Endothelial cell of umbilical vein (primary cell): ENCODE data around the gene PLB1. TPM values are rescaled to one million over a fixed set of nuclear protein-coding genes. Genes with fewer than 3 reads are reported as not detected.

Experiments used
- BruUV-seq: library from RNA; stranded (reverse); fragments of 400-500 nt; replicated peaks from 2 replicates; lab custom pipeline; 2021; lab: Mats Ljungman, UMichigan
- CTCF ChIA-PET: fragments of 300-600, 350-600 bp; sonication (Branson Sonifier 250); formaldehyde crosslinking; loops from one replicate; lab custom pipeline; 2021; ENCODE audit warnings: antibody characterized with exemption, inconsistent platforms; lab: Charles Lee
- POLR2A ChIA-PET: fragments of 300-600, 350-600 bp; sonication (Branson Sonifier 250); formaldehyde crosslinking; loops from one replicate; lab custom pipeline; 2021; ENCODE audit warnings: antibody characterized with exemption, inconsistent platforms; lab: Charles Lee
- DNase-seq: peaks from one replicate; pipeline ENCODE4 v3.0.0-alpha.2; 2011; ENCODE audit warnings: low read depth, low spot score
- FAIRE-seq: peaks from 2 replicates; lab custom pipeline; 2011; peaks lifted over from hg19 to GRCh38; lab: Jason Lieb, UNC
- H2AFZ ChIP-seq: 2 replicates; pipeline ENCODE4 v1.6.0; 2012; ENCODE audit warnings: low read depth, low read length, control low read depth, inconsistent platforms
- H3K27ac ChIP-seq: 2 replicates; pipeline ENCODE4 v1.5.1; 2011; ENCODE audit warnings: low read depth, mild to moderate bottlenecking, control low read depth, low read length, moderate library complexity; ENCODE audit not compliant: insufficient read depth
- H3K27me3 ChIP-seq, 2 experiments: 2 replicates each; pipeline versions ENCODE4 v1.6.0 to v1.6.1; 2011; ENCODE audit warnings: low read length in 2 of 2, mixed read lengths in 1 of 2; ENCODE audit not compliant: control insufficient read depth in 2 of 2, insufficient read depth in 2 of 2
- H3K36me3 ChIP-seq, 2 experiments: 2 replicates in 1 of 2; 3 replicates in 1 of 2; pipeline ENCODE4 v1.5.1; 2011; ENCODE audit warnings: low read length in 2 of 2, mild to moderate bottlenecking in 1 of 2, moderate library complexity in 1 of 2; ENCODE audit not compliant: control insufficient read depth in 2 of 2, insufficient read depth in 2 of 2; ENCODE audit errors: extremely low read depth in 1 of 2
- H3K4me1 ChIP-seq: 3 replicates; pipeline ENCODE4 v1.5.1; 2011; ENCODE audit warnings: mild to moderate bottlenecking, low read length; ENCODE audit not compliant: control insufficient read depth, insufficient read depth; ENCODE audit errors: extremely low read depth
- H3K4me2 ChIP-seq: 2 replicates; pipeline ENCODE4 v1.6.1; 2011; ENCODE audit warnings: low read length, control low read depth, mixed read lengths; ENCODE audit not compliant: insufficient read depth
- H3K4me3 ChIP-seq, 3 experiments: fragments of 200-600 bp in 1 of 3; sonication (generic), shearing (Covaris generic) in 1 of 3; replicated peaks in 1 of 3; 2 replicates each; pipeline ENCODE4 v1.5.1; 2011 to 2016; ENCODE audit warnings: control low read depth in 3 of 3, low read length in 3 of 3, mild to moderate bottlenecking in 2 of 3, inconsistent platforms in 1 of 3, low read depth in 1 of 3, moderate library complexity in 1 of 3; ENCODE audit not compliant: insufficient read depth in 1 of 3
- H3K79me2 ChIP-seq: 2 replicates; pipeline ENCODE4 v1.6.0; 2012; ENCODE audit warnings: low read length, inconsistent platforms; ENCODE audit not compliant: control insufficient read depth, insufficient read depth
- H3K9ac ChIP-seq: replicated peaks from 2 replicates; pipeline ENCODE3; 2011; ENCODE audit warnings: low read length, control low read depth; ENCODE audit not compliant: insufficient read depth; ENCODE audit errors: extremely low read depth
- H3K9me1 ChIP-seq: replicated peaks from 3 replicates; pipeline ENCODE4 v1.6.0; 2011; ENCODE audit warnings: mild to moderate bottlenecking, low read length; ENCODE audit not compliant: control insufficient read depth, insufficient read depth; ENCODE audit errors: extremely low read depth
- H3K9me3 ChIP-seq: replicated peaks from 2 replicates; pipeline ENCODE4 v1.5.1; 2012; ENCODE audit warnings: low read length, inconsistent platforms; ENCODE audit not compliant: control insufficient read depth, insufficient read depth
- H4K20me1 ChIP-seq: replicated peaks from 2 replicates; pipeline ENCODE3; 2011; ENCODE audit warnings: mild to moderate bottlenecking, low read length; ENCODE audit not compliant: control insufficient read depth, insufficient read depth; ENCODE audit errors: extremely low read depth
- EZH2 ChIP-seq: IDR thresholded peaks from 2 replicates; pipeline ENCODE4 v1.6.1; 2012; ENCODE audit warnings: borderline replicate concordance, low read depth, mild to moderate bottlenecking, moderate library complexity, low read length, inconsistent platforms; ENCODE audit not compliant: severe bottlenecking
- FOS ChIP-seq: IDR thresholded peaks from 2 replicates; pipeline ENCODE4 v1.6.1; 2011; ENCODE audit warnings: mild to moderate bottlenecking, low read length, moderate library complexity, borderline replicate concordance; ENCODE audit not compliant: insufficient read depth
- GATA2 ChIP-seq: IDR thresholded peaks from 2 replicates; pipeline ENCODE4 v1.7.0; 2011; ENCODE audit warnings: low read depth, mild to moderate bottlenecking, moderate library complexity, mixed read lengths, low read length; ENCODE audit not compliant: insufficient read length, insufficient read depth
- JUN ChIP-seq: IDR thresholded peaks from 2 replicates; pipeline ENCODE4 v1.6.1; 2011; ENCODE audit warnings: borderline replicate concordance, low read depth; ENCODE audit not compliant: insufficient read length, insufficient read depth
- MAX ChIP-seq: IDR thresholded peaks from 2 replicates; pipeline ENCODE4 v1.6.1; 2011; ENCODE audit not compliant: insufficient read depth, insufficient read length
- MYC ChIP-seq: IDR thresholded peaks from one replicate; pipeline ENCODE4 v1.6.1; 2011; ENCODE audit warnings: mild to moderate bottlenecking, low read depth, low read length
- POLR2A ChIP-seq: IDR thresholded peaks from 2 replicates; pipeline ENCODE4 v1.6.1; 2012; ENCODE audit warnings: low read depth, mild to moderate bottlenecking, control low read depth, low read length
- POLR2AphosphoS5 ChIP-seq: IDR thresholded peaks from 2 replicates; pipeline ENCODE4 v1.6.1; 2012; ENCODE audit warnings: low read depth, mild to moderate bottlenecking, control low read depth, low read length, moderate library complexity; ENCODE audit not compliant: insufficient read depth
- dilution Hi-C: fragments of 300-500 bp; cut with MboI; formaldehyde crosslinking; loops from one replicate; pipeline ENCODE4 v1.15.0; 2019; ENCODE audit warnings: low sequenced_read_pairs; ENCODE audit not compliant: extremely low pct_ligation_motif_present
- intact Hi-C: fragments of 100-400 bp; cut with micrococcal nuclease; formaldehyde crosslinking; loops from one replicate; pipeline ENCODE4 v1.10.0; 2022
- polyA plus RNA-seq, 4 experiments: library from polyadenylated mRNA; depleted of rRNA in 3 of 4; stranded (reverse) in 3 of 4; unstranded in 1 of 4; fragments of >200 nt; gene quantifications; 2 replicates each; pipeline versions ENCODE4 v1.2.1 to v1.2.3, GENCODE V29; 2011 to 2012; ENCODE audit warnings: missing spikeins in 1 of 4
- total RNA-seq: library from RNA; stranded (reverse); gene quantifications from 2 replicates; pipeline ENCODE4 v1.2.3, GENCODE V29; 2021
- TF ChIP-seq, protein P1 (sequence below), 2 donors: IDR thresholded peaks; 1 replicate in 1 of 2; 2 replicates in 1 of 2; pipeline ENCODE4 v1.5.1; 2011; ENCODE audit warnings: low read length in 2 of 2, mild to moderate bottlenecking in 2 of 2, moderate library complexity in 2 of 2, control low read depth in 1 of 2, inconsistent platforms in 1 of 2, low read depth in 1 of 2; ENCODE audit not compliant: insufficient read depth in 1 of 2; ENCODE audit errors: extremely low read depth in 1 of 2

PLB1 gene
- total and polyA plus RNA-seq, 2 donors (not counting 3 experiments of a cell fraction or from before 2014, with no cell fraction given) = 0.75 to 0.80 TPM

DNA sequence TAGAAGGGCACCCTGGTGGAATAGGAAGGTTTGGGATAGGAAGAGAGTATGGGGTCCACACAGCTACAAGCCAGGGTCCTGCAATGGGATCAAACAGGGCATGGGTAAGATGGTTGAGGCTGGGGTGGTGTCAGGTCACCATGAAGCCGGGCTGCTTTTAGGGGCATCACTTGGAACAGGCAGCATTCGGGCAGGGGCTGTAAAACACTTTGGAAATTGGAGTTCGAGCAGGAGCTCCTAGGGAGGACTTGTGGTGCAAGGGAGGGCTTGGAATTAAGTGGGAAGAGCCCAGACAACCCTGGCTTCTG is 47.1 kb upstream of the PLB1 start:
- Histone ChIP-seq H3K9me3 (no peaks in the 10 kb centered on the region), H2AFZ (no peak overlapping the region), H3K9ac (no peak overlapping the region), H3K36me3 (no peaks in the 10 kb centered on the region), H3K4me1 (peaks cover 19% of the 10 kb centered on the region), H4K20me1 (no peaks in the 10 kb centered on the region), H3K9me1 (no peaks in the 10 kb centered on the region), H3K4me3 (no peak overlapping the region), H3K27me3 (no peaks in the 10 kb centered on the region), H3K27ac (no peak overlapping the region), H3K79me2 (no peaks in the 10 kb centered on the region), H3K4me2 (no peak overlapping the region)
- intact Hi-C loops (no loop called here), dilution Hi-C loops (no loop called here)
- FAIRE-seq = no peak
- ChIA-PET POLR2A (no interaction called here), CTCF (interaction anchor here (0.9 to 1.6 kb wide), 5 partner anchors 13 to 726 kb away, joined by 3 to 4 read pairs (median 3); no protein-coding TSS in a partner anchor)
- DNase-seq = no peak
- no TSS peak for BruUV-seq
- no peak for TF ChIP-seq FOS
- TF ChIP-seq MYC = no peak
- no peak for TF ChIP-seq POLR2AphosphoS5
- no peak for TF ChIP-seq EZH2
- TF ChIP-seq, protein P1, sequence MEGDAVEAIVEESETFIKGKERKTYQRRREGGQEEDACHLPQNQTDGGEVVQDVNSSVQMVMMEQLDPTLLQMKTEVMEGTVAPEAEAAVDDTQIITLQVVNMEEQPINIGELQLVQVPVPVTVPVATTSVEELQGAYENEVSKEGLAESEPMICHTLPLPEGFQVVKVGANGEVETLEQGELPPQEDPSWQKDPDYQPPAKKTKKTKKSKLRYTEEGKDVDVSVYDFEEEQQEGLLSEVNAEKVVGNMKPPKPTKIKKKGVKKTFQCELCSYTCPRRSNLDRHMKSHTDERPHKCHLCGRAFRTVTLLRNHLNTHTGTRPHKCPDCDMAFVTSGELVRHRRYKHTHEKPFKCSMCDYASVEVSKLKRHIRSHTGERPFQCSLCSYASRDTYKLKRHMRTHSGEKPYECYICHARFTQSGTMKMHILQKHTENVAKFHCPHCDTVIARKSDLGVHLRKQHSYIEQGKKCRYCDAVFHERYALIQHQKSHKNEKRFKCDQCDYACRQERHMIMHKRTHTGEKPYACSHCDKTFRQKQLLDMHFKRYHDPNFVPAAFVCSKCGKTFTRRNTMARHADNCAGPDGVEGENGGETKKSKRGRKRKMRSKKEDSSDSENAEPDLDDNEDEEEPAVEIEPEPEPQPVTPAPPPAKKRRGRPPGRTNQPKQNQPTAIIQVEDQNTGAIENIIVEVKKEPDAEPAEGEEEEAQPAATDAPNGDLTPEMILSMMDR (IDR thresholded peaks at IDR 0.05; ENCODE audit: extremely low read depth in 1 of 2, insufficient read depth in 1 of 2, low read depth in 1 of 2, low read length in 2 of 2) = no peak
- TF ChIP-seq GATA2 = no peak
- no peak for TF ChIP-seq POLR2A
- TF ChIP-seq JUN = no peak
- TF ChIP-seq MAX = no peak
